ENCODE data around the gene SALL1. TPM values are rescaled to one million over a fixed set of nuclear protein-coding genes. Genes with fewer than 3 reads are reported as not detected.

Gene SALL1
- total RNA-seq, 4 donors from 2014 or later: 2.1 to 56.0 (median 9.5) TPM

- H3K36me3 ChIP-seq: no peaks in the 10 kb centered on the region
- H3K4me3 ChIP-seq: peak overlapping the region; percentile 66 to 69
- no peaks in the 10 kb centered on the region for H3K4me1 ChIP-seq
- peak in 1 of 2 donors; percentile 62 for TF ChIP-seq POLR2A (IDR thresholded peaks at IDR 0.05)
- TF ChIP-seq, protein P1, sequence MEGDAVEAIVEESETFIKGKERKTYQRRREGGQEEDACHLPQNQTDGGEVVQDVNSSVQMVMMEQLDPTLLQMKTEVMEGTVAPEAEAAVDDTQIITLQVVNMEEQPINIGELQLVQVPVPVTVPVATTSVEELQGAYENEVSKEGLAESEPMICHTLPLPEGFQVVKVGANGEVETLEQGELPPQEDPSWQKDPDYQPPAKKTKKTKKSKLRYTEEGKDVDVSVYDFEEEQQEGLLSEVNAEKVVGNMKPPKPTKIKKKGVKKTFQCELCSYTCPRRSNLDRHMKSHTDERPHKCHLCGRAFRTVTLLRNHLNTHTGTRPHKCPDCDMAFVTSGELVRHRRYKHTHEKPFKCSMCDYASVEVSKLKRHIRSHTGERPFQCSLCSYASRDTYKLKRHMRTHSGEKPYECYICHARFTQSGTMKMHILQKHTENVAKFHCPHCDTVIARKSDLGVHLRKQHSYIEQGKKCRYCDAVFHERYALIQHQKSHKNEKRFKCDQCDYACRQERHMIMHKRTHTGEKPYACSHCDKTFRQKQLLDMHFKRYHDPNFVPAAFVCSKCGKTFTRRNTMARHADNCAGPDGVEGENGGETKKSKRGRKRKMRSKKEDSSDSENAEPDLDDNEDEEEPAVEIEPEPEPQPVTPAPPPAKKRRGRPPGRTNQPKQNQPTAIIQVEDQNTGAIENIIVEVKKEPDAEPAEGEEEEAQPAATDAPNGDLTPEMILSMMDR (IDR thresholded peaks at IDR 0.05): no peak
- DNase-seq: peak; percentile 84 to 86
- peak overlapping the region; percentile 97 for H3K27ac ChIP-seq
- intact Hi-C loops (cut with DNase I; ENCODE audit: low total_unique reads): loop anchor here (10.0 kb wide), 1 partner anchor 547 kb away; no protein-coding TSS in a partner anchor
- no peaks in the 10 kb centered on the region for H3K27me3 ChIP-seq
- H3K9me3 ChIP-seq: no peaks in the 10 kb centered on the region
These were observed 428 bp upstream of the SALL1 start for GRCh38 chr16:51151435-51151960.

GRCh38 chr16:51150165-51150887 lies 744 bp downstream of the SALL1 start:
- intact Hi-C loops (cut with DNase I; ENCODE audit: low total_unique reads): loop anchor here (10.0 kb wide), 1 partner anchor 546 kb away; no protein-coding TSS in a partner anchor
- H3K27me3 ChIP-seq: no peaks in the 10 kb centered on the region
- peak; percentile 36 to 41 for DNase-seq
- peak overlapping the region; percentile 66 to 69 for H3K4me3 ChIP-seq
- no peaks in the 10 kb centered on the region for H3K9me3 ChIP-seq
- peak overlapping the region; percentile 97 for H3K27ac ChIP-seq
- H3K36me3 ChIP-seq: no peaks in the 10 kb centered on the region
- TF ChIP-seq POLR2A (IDR thresholded peaks at IDR 0.05): no peak
- TF ChIP-seq, protein P1 (IDR thresholded peaks at IDR 0.05): no peak
- no peaks in the 10 kb centered on the region for H3K4me1 ChIP-seq

DNA sequence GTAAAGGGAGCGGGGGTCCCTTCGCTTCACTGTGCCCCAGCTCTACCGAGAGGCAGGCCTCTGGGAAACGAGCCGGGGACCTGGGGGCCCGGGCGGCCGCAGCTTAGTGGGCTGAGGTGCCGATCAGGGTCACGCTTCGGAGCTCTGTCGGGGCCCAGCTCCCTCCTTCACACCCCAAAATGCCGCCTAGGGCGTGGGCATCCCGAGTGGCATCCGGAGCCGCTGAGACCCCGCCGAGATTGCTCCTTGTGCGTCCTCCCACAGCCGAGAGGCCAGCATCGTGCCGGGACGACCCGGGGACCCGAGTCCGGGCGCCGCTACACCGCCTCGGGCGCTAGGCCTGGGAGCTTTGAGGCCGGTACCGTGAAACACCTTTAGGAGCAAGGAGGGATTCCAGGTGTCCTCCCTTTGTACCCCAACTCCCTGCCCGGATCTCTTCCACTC lies 1.3 kb downstream of the SALL1 start:
- TF ChIP-seq, protein P1 (IDR thresholded peaks at IDR 0.05): no peak
- no peak for TF ChIP-seq POLR2A (IDR thresholded peaks at IDR 0.05)
- Histone ChIP-seq H3K36me3 (no peaks in the 10 kb centered on the region), H3K27me3 (no peaks in the 10 kb centered on the region), H3K9me3 (no peaks in the 10 kb centered on the region), H3K27ac (peak overlapping the region; percentile 97), H3K4me3 (peak overlapping the region; percentile 66 to 69), H3K4me1 (no peaks in the 10 kb centered on the region)
- intact Hi-C loops (cut with DNase I; ENCODE audit: low total_unique reads): loop anchor here (10.0 kb wide), 1 partner anchor 545 kb away; no protein-coding TSS in a partner anchor
- no peak for DNase-seq

DNA sequence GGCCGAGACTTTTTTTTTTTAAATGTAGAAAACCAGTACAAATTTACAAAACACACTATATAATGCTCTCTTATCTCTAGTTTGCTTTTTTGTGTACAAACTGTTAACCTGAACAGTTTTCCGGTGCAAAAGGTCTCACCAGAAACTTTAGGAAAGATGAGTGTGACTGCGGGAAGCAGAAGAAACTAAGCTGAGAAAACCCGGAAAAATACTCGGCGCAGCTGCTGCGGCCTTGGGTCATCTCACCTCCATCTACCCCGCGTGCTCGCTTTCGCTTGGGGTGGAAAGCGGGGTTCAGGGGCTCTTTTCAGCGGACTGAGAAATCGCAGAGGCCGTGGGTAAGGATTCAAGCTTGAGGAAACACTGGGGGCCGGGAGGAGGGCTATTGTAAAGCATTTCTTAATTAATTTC lies 1.8 kb downstream of the SALL1 start:
- H3K36me3 ChIP-seq: no peaks in the 10 kb centered on the region
- intact Hi-C loops (cut with DNase I; ENCODE audit: low total_unique reads): no loop called here

More for the DNA sequence above, 1.8 kb downstream of the SALL1 start:
- H3K27me3 ChIP-seq: no peaks in the 10 kb centered on the region
- TF ChIP-seq POLR2A (IDR thresholded peaks at IDR 0.05): no peak
- TF ChIP-seq, protein P1 (IDR thresholded peaks at IDR 0.05): no peak
- H3K4me1 ChIP-seq: no peaks in the 10 kb centered on the region
- peak overlapping the region; percentile 97 for H3K27ac ChIP-seq
- H3K4me3 ChIP-seq: peak overlapping the region; percentile 66 to 69
- H3K9me3 ChIP-seq: no peaks in the 10 kb centered on the region
- peak in 1 of 2 donors; percentile 39 for DNase-seq

Measured in uterus (tissue), 4 donors.